ENCODE data around the gene MTTP.
A peak's percentile ranks its signal among the peaks of the same experiment; 100 is the strongest.
"Not testable (repeated sequence)": the region's sequence is repeated elsewhere in the genome, so short reads cannot be mapped to it uniquely, and the experiment has no call there.

MTTP gene

DNA sequence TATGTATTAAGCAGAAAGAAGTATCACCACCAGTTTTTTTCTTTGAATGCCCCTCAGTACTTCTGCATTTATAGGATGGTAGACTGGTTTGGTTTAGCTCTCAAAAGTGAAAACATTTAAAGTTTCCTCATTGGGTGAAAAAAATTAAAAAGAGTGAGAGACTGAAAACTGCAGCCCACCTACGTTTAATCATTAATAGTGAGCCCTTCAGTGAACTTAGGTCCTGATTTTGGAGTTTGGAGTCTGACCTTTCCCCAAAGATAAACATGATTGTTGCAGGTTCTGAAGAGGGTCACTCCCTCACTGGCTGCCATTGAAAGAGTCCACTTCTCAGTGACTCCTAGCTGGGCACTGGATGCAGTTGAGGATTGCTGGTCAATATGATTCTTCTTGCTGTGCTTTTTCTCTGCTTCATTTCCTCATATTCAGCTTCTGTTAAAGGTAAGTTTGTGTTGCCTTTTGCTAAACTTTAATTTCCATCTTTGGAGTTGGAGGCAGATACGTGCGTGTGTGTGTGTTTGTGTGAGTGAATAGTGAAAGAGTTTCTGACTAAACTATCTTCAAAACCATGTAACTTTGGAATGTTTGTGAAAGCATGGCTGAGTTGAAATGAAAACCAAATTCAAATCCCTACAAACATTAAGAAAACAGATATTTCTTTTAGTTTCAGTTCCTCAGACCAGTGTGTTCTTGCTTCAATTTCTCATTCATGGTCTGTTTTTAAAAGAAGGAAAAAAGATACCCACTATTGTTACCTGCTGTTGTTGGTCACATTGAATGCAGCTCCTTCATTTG lies at the start of gene MTTP:
TSS of gene MTTP (plus strand) at position 295 of the 795 bp plus-strand sequence. CDS start at position 381, 86 bp downstream.
- in situ Hi-C loops (cut with MboI; ENCODE audit: low pct_unique_long_range_greater_than_20kb, low sequenced_read_pairs, unreplicated experiment): no loop called here
- DNase-seq (ENCODE audit: low spot score): peak; percentile 14
- TF ChIP-seq, protein P1, sequence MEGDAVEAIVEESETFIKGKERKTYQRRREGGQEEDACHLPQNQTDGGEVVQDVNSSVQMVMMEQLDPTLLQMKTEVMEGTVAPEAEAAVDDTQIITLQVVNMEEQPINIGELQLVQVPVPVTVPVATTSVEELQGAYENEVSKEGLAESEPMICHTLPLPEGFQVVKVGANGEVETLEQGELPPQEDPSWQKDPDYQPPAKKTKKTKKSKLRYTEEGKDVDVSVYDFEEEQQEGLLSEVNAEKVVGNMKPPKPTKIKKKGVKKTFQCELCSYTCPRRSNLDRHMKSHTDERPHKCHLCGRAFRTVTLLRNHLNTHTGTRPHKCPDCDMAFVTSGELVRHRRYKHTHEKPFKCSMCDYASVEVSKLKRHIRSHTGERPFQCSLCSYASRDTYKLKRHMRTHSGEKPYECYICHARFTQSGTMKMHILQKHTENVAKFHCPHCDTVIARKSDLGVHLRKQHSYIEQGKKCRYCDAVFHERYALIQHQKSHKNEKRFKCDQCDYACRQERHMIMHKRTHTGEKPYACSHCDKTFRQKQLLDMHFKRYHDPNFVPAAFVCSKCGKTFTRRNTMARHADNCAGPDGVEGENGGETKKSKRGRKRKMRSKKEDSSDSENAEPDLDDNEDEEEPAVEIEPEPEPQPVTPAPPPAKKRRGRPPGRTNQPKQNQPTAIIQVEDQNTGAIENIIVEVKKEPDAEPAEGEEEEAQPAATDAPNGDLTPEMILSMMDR (IDR thresholded peaks at IDR 0.05; ENCODE audit: extremely low read depth, insufficient read depth, missing control alignments): no peak

DNA sequence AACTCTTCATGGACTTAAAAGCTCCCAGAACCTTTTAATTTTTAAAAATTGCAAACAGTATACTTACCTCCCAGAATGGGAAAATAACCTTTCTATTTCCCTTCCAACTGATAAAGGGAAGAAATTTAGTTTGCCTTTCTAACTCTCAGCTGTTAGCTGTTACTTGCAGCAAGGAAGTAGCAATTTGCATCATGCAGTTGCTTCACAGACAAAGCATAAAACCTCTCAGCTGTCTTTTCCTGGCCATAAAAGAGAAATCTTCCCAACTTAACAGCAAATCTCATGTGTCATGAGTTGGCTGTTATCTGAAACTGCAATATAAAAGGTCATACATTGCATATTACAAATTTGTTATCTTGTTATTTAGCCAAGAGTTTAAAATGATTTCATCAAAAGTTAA lies 45.4 kb upstream of the MTTP start:
- DNase-seq (ENCODE audit: low spot score): no peak
- TF ChIP-seq, protein P1 (IDR thresholded peaks at IDR 0.05; ENCODE audit: extremely low read depth, insufficient read depth, missing control alignments): no peak
- in situ Hi-C loops (cut with MboI; ENCODE audit: low pct_unique_long_range_greater_than_20kb, low sequenced_read_pairs, unreplicated experiment): no loop called here

DNA sequence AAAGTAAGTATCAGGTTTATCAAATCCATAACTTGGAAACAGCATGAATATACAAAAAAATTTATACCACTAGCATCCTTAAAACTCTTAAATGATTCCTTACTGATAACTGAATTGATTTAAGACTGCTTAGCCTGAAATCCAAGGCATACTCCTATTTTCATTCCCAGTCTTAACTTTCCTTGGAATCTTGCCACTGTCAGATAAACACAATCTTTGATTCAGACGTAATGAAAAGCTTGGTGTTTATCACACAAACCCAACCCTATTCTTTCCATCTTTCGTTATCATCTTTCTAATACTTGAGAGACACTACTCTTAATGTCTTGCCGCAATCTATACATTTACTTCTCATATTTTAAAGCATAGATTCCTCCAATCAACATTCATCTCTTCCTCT lies 44.7 kb upstream of the MTTP start:
- TF ChIP-seq, protein P1 (IDR thresholded peaks at IDR 0.05; ENCODE audit: extremely low read depth, insufficient read depth, missing control alignments): no peak
- in situ Hi-C loops (cut with MboI; ENCODE audit: low pct_unique_long_range_greater_than_20kb, low sequenced_read_pairs, unreplicated experiment): no loop called here
- no peak for DNase-seq (ENCODE audit: low spot score)

DNA sequence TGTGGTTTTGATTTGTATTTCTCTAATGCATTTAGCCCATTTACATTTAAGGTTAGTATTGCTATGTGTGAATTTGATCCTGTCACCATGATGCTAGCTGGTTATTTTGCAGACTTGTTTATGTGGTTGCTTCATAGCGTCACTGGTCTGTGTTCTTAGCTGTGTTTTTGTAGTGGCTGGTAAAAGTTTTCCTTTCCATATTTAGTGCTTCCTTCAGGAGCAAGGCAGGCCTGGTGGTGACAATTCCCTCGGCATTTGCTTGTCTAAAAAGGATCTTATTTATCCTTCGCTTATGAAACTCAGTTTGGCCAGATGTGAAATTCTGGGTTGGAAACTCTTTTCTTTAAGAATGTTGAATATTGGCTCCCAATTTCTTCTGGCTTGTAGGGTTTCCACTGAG lies 39.9 kb upstream of the MTTP start:
- in situ Hi-C loops (cut with MboI; ENCODE audit: low pct_unique_long_range_greater_than_20kb, low sequenced_read_pairs, unreplicated experiment); DNase-seq (ENCODE audit: low spot score): not testable (repeated sequence)

DNA sequence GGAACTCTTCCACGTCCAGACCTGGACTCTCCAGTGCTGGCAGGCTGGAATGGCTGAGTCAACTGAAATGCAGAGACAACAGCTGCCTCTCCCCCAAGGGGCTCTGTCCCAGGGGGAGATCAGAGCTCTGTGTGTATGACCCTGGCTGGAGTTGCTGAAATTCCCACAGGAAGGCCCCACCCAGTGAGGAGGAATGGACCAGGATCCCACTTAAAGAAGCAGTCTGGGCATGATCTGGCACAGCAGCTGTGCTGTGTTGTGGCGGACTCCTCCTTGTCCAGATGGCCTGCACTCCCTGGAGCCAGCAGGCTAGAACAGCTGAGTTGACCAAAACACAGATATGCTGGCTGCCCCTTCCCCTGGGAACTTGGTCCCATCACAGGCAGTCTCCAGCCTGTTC lies 38.4 kb upstream of the MTTP start:
- in situ Hi-C loops (cut with MboI; ENCODE audit: low pct_unique_long_range_greater_than_20kb, low sequenced_read_pairs, unreplicated experiment): no loop called here
- DNase-seq (ENCODE audit: low spot score): no peak
- TF ChIP-seq, protein P1 (IDR thresholded peaks at IDR 0.05; ENCODE audit: extremely low read depth, insufficient read depth, missing control alignments): no peak

DNA sequence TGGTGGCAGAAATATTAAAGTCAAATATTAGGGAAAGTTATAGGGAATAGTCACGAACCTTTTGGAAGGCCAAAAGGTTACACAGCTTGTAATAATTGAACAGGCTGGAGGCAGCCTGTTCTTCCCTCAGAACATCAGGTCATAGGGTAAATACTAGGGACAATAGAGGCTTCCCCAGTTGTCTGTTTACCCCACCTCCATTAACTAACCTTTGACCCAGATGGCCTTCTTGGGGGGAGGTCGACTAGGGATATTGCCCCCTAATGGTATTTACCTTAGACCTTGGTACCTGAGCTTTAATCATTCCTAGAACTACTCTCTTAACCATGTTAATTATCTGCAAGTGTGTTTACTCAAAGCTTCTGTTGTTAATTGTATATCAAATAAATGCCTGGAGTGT lies 37.8 kb upstream of the MTTP start:
- TF ChIP-seq, protein P1 (IDR thresholded peaks at IDR 0.05; ENCODE audit: extremely low read depth, insufficient read depth, missing control alignments): no peak
- DNase-seq (ENCODE audit: low spot score): no peak
- in situ Hi-C loops (cut with MboI; ENCODE audit: low pct_unique_long_range_greater_than_20kb, low sequenced_read_pairs, unreplicated experiment): no loop called here

DNA sequence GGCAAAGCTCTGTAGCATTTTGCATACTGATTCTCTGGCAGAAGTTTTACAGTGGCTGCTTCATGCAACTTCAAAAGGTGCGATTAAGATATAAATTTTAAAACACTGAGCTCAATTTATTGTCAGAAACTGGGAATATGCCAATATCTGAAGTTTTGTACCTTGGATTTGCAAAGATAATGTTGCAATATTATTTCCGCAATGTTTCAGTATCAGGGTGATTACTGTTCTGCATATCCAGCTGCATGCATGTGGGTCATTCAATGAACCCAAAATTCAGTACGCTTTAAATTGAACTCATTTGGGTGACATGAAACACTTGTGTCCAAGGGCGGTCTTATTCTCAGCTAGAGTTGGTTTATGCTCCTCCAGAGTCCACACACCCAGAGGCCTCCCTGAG lies 37.0 kb upstream of the MTTP start:
- TF ChIP-seq, protein P1 (IDR thresholded peaks at IDR 0.05; ENCODE audit: extremely low read depth, insufficient read depth, missing control alignments): no peak
- no peak for DNase-seq (ENCODE audit: low spot score)
- in situ Hi-C loops (cut with MboI; ENCODE audit: low pct_unique_long_range_greater_than_20kb, low sequenced_read_pairs, unreplicated experiment): no loop called here

Data from GM13977 (cell line).